Stimulated activated CD4-positive, alpha-beta T cell treated with anti-CD3 and anti-CD28 coated beads, Interleukin-2, amount 100 ng/mL, for 48 hours (primary cell): Measurements from ENCODE around the gene IFT88.
A peak's percentile ranks its signal among the peaks of the same experiment; 100 is the strongest.

Experiments used
- DNase-seq, 2 donors: peaks; one replicate each; pipeline ENCODE4 v3.0.0-alpha.2; 2020

Gene IFT88

DNA sequence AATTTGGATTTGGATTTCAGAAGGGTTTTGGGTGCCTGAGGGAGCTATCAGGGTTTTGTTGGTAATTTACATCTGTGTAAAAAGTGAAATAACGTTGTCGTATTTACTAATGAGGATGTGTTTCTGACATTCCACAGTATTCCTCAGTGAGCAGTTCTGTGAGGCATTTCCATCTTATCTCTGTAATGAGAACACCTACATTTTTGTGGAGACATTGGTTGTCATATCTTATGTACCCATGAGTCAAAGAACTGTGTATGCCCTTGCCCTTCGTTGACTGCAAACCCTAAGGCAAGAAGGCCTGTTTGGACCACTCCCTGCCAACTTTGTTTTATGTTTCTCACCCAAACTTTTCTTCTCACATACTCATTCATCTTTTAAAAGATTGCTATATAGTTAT is 122.3 kb downstream of the IFT88 start:
- DNase-seq = no peak

DNA sequence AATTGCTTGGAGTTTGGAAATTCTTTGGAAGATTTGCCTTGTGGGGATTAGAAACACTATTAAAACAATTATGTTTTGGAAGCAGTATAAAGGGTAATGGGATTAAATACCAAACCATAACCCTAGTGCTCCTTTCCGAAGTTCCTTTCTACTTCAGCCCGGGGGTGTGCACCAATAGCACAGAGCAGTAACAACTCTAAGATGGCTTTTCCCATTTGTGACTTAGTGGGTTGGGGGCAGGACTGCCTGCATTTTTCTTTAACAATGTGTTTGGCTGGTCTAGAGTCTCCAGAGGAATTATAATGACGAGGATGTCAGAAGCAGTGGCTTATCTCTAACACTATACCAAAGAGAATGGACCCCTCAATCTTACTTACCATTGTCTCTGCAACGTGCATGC is 124.7 kb downstream of the IFT88 start:
- no peak for DNase-seq

DNA sequence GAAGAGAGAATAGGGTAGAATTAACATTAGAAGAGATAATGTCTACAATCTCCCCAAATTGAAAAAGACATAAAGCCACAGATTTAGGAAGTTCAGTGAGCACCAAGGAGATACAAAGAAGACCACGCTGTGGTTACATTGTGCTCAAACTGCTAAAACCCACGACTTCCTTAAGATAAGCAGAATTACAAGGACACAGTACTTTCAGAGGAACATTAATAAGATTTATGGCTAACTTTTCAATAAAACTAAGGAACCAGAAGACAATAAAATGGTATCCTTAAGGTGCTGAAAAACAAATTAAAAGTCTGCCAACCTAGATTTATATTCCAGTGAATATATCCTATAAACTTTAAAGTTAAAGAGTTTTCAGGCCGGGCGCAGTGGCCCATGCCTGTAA is 129.1 kb downstream of the IFT88 start:
- no peak for DNase-seq

DNA sequence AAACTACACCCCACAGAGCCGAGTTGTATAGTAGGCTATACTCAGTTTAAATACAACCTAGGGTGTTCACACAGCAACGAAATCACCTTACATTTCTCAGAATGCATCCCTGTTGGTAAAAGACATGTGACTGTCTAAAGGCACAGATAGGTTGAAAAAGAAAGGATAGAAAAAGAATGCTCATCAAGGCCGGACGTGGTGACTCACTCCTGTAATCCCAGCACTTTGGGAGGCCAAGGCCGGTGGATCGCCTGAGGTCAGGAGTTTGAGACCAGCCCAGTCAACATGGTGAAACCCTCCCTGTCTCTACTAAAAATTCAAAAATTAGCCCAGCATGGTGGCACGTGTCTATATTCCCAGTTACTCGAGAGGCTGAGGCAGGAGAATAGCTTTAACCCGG is 132.8 kb downstream of the IFT88 start:
- DNase-seq = no peak

DNA sequence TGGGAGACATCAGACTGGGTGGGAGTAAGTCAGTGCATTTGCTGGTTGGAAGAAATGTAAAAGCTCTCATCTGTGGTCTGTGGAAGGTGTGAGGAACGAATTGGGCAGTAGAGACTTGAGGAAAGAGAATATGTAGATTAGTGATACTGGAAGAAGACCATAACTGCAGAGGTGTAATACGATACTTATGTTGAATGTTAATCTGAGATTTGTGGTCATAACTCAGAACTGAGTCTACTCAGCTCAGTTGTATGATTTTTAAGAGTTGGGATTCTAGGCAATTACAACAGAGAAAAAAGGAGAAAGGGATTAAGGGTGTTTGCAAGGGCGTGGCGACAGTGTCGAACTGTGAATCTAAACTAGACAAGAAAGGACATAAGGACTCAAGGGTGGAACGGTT is 133.3 kb downstream of the IFT88 start:
- no peak for DNase-seq

DNA sequence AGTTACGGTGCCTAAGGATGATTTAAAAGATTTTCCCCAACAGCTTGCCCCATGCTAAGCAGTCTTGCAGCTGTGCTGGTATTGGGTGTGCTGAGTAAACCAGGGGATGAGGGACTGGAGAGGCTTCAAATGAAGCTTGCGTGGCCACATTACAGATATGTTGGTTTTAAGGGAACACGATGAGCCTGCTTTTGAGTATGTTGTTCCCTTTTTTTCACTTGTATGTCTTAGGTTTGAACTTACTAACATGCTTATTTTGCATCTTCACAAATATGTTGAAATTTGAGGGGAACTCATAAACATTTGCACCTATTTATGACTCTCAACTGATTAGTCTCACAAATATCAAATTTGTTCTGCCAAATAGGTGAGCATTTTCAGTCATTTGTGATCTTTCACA is 134.5 kb downstream of the IFT88 start:
- DNase-seq = no peak

DNA sequence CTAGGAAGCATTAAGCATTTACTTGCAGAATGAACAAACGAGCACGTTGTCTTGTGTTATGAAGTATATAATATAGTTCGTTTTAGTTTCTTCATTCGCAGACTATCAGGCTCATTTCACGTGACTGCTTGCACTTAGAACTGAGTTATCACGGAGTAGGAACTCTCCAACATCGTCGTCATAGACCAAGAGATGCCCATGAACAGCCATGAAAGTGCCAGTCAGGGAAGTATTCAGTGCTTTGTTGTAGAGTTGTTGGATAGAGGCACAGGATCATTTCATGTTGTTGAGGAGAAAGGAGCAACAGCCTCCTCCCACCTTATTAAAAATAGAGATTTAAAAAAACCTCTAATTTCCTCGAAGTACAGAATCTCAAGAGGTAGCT is 135.6 kb downstream of the IFT88 start:
- no peak for DNase-seq

DNA sequence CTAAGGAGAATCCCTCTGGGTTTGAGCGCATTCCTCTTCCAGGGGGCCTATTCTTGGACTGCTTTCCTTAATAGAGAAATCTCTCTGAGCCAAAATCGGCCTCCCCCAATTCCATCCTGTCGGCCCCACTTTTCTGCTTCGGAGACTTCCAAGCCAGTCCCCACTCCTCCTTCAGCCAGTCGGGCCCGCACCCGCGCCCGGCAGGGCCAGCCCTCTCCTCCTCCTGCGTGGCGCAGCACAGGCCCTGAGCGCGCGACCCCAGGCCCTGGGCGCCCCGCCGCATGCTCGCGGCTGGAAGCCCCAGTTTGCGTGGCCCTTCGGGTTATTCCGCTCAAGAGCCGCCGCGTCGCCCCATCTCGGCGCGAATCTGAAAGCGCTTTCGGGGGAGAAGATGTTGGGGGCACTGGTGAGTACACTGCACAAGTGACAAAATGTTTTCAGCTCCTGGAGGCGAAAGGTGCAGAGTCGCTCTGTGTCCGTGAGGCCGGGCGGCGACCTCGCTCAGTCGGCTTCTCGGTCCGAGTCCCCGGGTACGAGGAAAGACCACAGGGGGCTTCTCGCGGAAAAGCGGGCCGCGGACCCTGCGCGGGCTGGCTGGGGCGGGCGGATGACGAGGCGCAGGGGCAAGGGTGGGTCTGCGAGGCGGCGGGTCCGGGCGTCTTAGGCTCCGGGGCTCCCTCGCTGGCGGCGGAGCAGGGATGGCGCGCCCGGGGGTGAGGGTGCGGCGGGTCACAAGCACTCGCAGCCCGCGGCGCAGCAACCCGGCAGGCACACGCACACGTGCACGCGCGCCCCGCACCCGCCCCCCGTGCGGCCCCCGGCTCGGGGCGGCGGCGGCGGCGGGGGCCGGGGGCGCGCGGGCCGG is 136.2 kb downstream of the IFT88 start, which contains the start of gene IL17D:
TSS of gene IL17D (plus strand) at position 785 of the 865 bp plus-strand sequence. CDS start 303 bp downstream, outside the sequence.
- DNase-seq = peak in 1 of 2 donors; percentile 28

DNA sequence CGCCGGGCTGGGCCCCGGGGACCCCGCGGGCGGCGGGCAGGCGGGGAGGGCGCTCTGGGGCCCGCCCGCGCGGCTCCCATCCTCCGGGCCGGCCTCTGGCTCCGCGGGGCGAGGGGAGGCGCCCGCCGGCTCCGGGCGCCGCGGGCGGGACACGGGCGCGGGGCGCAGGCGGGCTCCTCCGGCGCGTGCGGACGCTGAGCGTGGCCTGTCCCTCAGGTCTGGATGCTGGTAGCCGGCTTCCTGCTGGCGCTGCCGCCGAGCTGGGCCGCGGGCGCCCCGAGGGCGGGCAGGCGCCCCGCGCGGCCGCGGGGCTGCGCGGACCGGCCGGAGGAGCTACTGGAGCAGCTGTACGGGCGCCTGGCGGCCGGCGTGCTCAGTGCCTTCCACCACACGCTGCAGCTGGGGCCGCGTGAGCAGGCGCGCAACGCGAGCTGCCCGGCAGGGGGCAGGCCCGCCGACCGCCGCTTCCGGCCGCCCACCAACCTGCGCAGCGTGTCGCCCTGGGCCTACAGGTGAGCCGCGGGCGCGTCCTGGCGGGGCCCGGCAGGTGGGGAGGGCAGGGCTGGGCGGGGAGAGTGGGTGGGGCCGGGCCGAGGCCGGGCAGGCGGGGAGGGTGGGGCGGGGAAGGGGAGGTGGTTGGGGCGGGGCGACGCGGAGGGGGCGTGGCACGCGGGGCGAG is 137.0 kb downstream of the IFT88 start:
- peak; percentile 49 to 64 for DNase-seq

DNA sequence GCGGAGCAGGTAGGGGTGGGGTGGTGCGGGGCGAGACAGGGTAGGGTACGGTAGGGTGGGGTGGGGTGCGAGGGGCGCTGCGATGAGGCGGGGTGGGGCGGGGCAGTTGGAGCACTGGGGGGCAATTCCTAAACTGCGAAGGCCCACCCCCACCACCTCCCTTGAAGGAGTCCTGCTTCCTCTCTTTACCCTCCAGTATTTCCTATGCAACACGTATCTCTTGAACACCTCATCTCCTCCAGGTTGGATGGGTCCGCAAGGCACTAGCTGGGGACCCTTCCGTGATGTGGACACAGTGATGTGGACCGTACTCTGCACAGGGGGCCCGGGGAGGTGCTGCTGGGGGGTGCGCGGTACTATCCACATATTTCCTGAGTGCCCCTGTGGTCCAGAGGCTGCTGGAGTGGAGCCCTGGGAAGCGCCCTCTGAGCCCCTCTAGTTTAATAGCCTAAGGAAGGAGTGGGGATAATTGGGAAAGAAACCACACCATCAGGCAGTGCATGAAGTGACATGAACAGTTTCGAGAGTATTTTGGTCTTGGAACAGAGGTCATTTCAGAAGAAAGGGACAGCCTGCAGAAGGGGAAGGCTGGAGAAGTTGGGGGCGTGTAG is 137.6 kb downstream of the IFT88 start:
- DNase-seq = no peak

DNA sequence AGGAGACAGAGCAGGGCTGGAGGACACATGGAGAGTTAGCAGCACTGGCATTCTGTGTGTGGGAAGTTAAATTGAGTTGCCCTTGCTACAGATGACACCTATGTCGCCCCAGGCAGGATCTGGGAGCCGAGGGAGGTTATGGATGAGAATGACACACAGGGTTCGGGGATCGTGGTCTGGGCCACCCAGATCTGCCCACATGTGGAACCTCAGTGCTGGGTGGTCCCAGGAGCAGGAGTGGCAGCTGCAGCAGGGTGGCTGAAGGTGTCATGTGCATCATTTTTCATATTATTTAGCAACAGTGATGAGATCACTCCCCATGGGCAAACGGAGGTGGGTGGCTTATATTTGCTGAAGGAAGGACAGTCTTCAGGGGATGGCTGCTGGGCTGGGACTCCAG is 139.7 kb downstream of the IFT88 start:
- DNase-seq = no peak

DNA sequence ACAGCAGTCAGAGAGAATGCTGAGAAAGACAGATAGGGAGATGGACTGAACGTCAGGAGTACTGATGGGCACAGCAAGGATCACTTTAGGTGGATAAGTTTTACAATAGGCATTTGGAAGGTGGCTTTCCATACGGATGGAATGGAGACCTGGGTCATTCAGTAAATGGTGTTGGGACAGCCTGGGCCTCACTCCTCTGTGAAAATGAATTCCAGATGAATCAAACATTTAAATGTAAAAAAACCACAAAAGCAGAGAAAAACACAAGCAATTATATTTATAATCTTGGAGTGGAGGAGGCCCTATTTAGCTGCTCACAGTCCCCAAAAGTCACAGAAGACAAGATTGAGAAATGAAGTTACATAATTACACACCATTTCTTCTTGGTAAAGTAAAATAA is 141.3 kb downstream of the IFT88 start:
- no peak for DNase-seq

DNA sequence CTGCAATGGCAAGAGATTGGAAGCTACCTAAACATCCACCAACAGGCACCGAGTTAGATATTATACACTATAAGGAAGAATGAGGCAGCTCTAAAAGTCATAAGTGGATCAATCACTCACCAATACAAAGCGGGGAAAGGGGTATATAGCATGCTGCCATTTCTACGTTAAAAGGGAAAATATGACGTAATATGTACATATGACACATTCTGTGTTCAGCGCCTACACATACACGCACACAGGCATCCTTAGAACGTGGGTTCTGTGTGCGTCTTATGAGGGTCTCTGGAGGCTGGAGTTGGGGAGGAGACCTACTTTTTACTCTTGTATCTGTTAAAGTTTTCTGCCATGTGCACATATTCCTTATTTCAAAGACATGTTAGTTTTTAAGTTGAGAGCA is 142.4 kb downstream of the IFT88 start:
- DNase-seq = no peak

DNA sequence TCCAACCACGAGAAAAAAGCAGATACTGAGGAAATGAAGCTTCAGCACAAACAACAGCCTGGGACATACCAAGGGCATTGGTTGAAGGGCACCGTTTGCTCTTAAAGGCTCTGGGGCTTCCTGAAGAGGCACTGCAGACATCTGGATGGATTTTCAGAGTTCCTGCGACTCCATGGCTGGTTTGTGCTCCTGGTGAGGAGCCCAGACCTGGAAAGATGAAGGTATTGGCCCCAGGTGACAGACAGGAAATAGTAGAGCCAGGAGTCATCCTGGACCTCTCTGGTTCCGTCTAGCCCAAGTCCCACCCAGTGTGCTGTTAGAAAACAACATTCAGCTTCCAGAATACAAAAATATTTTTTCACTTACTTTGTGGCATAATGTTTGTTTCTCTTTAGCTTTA is 142.8 kb downstream of the IFT88 start:
- DNase-seq = no peak

DNA sequence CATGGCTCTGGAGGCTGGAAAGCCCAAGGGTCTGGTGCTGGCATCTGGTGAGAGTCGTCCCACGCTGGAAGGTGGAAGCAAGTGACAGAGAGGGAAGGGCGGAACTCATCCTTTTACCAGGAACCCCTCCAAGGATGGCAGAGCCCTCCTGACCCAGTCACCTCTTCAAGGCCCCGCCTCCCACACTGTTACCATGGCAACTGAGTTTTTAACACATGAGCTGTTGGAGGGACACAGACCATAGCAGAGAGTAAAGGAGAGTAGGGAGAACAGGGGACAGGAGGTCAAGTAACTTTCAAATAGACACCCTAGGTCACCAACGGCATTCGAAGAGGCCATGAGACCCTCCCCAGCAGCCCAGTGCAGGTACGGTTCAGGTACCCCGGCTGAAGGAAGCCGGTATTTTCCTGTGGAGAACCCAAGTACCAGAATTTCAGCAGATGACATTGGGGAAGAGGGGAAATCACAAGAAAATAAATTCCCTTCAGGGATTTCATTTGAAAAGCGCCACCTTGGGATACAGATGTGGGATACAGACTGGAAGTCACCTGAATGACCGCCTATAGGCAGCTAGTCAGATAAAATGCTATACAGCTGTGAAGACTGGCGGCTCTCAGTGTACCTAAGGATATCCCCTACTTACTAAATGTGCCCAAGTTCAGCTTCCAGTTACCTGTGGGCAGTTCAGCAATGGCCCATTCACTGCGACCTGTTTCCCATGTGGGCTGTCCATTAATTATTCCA is 144.5 kb downstream of the IFT88 start:
- DNase-seq = no peak

DNA sequence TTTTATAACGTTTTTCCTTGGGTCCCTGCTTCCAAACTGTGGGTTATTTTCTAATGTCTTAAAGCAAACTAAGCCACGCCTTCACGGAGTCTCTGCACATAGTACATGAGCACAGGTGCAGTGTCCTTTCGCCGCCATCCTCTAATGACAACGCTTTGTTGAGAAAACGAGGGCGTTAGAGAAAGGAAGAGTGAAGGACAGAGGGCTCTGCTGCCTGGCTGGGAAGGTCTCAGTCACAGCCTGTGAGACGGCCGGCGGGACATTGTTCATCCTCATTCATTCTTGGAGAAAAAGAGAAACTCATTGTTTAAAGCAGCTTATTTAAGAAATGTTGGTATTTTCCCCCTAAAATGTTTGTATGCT is 146.0 kb downstream of the IFT88 start:
- no peak for DNase-seq

DNA sequence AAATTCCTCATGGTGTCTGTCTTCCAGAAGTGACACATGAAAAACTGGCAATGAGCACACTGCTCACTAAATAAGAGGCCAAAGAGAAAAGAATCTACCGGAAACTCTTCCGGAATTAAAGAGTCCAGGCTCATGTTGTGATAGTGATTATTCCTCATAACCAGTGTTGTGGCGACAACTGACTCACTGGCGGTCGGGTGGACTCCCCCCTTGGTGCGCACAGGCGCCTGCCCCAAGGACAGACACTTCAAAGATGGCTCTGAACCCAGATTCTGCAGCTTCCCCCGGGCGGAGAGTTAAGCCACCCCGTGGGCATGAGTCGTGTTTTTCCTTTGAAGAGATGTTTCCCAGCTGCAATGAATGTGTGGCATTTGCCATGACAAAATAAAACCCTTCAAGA is 146.8 kb downstream of the IFT88 start:
- DNase-seq = no peak

DNA sequence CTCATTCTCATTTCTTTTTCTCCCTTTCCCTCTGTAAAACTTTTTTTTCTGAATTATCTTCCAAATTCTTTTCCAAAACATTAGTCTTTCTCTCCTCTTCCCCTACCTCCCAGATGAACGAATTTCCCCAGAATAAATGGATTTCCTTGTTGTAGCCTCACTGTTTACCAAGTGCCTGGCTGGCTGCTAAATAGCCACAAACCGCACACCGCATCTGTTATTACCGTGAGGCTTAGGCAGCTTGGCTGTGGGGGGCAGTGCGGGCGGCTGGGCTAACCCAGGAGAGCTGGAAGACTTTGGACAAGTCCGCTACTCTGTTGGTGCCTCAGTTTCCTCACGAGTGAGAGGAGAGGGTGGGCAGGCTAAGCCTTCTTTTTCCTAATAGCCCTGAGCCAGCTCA is 147.2 kb downstream of the IFT88 start:
- no peak for DNase-seq

DNA sequence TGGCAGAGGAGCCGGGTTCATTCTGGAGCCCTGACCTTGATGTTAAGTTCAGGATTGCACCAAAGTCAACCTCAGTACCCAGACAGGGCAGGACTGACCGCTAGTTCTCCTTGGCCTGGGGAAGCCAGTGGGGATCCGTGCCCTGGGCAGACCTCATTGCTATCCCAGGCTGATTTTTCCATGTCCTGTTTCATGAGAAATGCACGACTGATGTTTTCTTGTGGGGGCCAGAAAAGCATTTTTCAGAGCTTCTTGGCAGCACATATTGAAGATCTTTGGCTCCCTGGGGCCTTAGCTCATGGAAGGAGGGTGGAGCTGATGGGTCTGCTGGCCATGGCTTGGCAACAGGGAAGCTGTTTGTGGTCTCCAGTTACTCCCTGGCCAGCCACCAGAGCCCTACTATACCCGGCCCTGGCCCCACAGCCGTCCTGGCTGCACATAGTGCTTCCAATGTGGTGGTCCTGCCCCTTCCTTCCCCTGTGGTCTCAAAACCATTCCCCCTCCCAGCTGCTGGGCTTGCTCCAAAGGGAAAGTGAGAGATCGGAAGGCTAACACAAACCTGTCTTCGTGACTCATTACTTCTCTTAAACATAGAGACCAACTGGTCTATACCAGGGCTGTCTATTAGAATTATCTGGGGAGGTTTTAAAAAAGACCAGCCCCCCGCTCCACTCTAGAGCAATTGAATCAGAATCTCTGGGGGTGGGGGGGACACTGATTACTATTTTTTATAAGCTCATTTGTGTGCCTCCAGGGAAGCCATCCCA is 147.8 kb downstream of the IFT88 start:
- DNase-seq = no peak

DNA sequence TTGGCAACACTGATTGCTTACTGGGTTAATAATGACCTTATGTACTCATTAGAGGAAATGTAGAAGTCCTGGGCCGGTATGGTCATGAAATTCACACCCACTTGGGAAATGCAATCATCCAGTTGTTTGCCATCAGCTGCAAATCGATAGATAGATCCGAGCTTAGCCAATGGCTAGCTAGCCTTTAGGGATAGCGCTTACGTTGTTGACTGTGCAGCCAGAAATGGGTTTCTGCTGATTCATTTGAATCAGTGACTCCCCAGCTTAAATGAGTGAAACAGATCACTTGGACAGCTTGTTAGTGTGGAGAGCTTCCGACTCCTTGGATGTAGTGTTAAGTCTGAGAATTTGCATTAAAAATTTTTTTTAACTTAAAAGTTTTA is 148.4 kb downstream of the IFT88 start:
- DNase-seq = no peak

DNA sequence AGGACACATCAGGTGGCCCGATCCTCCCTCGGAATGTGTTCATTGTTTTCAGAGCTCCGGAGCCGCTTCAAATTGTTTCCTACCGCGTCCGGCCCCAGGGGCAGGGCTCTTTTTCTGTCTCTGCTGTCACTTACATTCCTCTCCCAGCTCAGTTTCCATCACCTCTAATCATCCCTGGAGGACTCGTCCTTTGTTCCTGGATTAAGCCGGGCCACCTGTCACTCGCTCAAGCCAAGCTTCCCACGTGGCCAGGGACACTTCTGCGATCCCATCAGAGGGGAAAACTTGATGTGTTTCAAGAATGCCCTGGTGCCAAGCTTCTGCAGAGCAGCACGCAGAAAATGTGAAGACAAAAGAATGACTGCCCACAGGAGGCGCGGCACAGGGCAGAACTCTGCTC is 150.0 kb downstream of the IFT88 start:
- no peak for DNase-seq
